Fibroblast of lung (primary cell): ENCODE data around the gene DUSP15. TPM values are rescaled to one million over a fixed set of nuclear protein-coding genes. Genes with fewer than 3 reads are reported as not detected.

Source experiments
- DNase-seq, 2 donors: peaks; one replicate each; pipeline versions ENCODE4 v3.0.0 to v3.0.0-alpha.2; 2010; ENCODE audit warnings: low read depth in 2 of 2
- H2AFZ ChIP-seq: 2 replicates; pipeline ENCODE4 v1.5.1; 2012; ENCODE audit warnings: low read length, control low read depth, inconsistent platforms
- H3K27ac ChIP-seq: 2 replicates; pipeline ENCODE4 v1.5.1; 2011; ENCODE audit warnings: low read length, control low read depth; ENCODE audit not compliant: insufficient read depth
- H3K27me3 ChIP-seq: 2 replicates; pipeline ENCODE4 v1.5.1; 2011; ENCODE audit warnings: mild to moderate bottlenecking, low read length; ENCODE audit not compliant: control insufficient read depth, insufficient read depth
- H3K36me3 ChIP-seq: 2 replicates; pipeline ENCODE4 v1.5.1; 2011; ENCODE audit warnings: low read length; ENCODE audit not compliant: control insufficient read depth, insufficient read depth
- H3K4me1 ChIP-seq: 2 replicates; pipeline ENCODE4 v1.5.1; 2011; ENCODE audit warnings: low read length; ENCODE audit not compliant: control insufficient read depth, insufficient read depth; ENCODE audit errors: extremely low read depth
- H3K4me2 ChIP-seq: 2 replicates; pipeline ENCODE4 v1.5.1; 2011; ENCODE audit warnings: low read length, control low read depth; ENCODE audit not compliant: insufficient read depth; ENCODE audit errors: extremely low read depth
- H3K4me3 ChIP-seq, 4 experiments: fragments of 200-600 bp in 1 of 4; sonication (generic) in 1 of 4; replicated peaks in 1 of 4; 2 replicates each; pipeline ENCODE4 v1.5.1; 2011 to 2016; ENCODE audit warnings: low read length in 4 of 4, low read depth in 3 of 4, mild to moderate bottlenecking in 3 of 4, control low read depth in 2 of 4, inconsistent platforms in 1 of 4, mixed read lengths in 1 of 4; ENCODE audit not compliant: insufficient read depth in 1 of 4; ENCODE audit errors: control extremely low read depth in 1 of 4
- H3K79me2 ChIP-seq: 2 replicates; pipeline ENCODE4 v1.5.1; 2012; ENCODE audit warnings: mild to moderate bottlenecking, low read length, inconsistent platforms; ENCODE audit not compliant: control insufficient read depth, insufficient read depth
- H3K9ac ChIP-seq: 2 replicates; pipeline ENCODE4 v1.5.1; 2011; ENCODE audit warnings: mild to moderate bottlenecking, low read length, control low read depth; ENCODE audit not compliant: insufficient read depth
- H3K9me3 ChIP-seq: 2 replicates; pipeline ENCODE4 v1.5.1; 2012; ENCODE audit warnings: low read depth, low read length; ENCODE audit not compliant: control insufficient read depth, insufficient read depth
- H4K20me1 ChIP-seq: 2 replicates; pipeline ENCODE4 v1.5.1; 2011; ENCODE audit warnings: low read length; ENCODE audit not compliant: control insufficient read depth, insufficient read depth; ENCODE audit errors: extremely low read depth
- EZH2 ChIP-seq: IDR thresholded peaks from 2 replicates; pipeline ENCODE4 v1.5.1; 2012; ENCODE audit warnings: low read length, control low read depth, mild to moderate bottlenecking; ENCODE audit errors: missing control alignments
- polyA plus RNA-seq, 2 donors: library from polyadenylated mRNA; depleted of rRNA in 1 of 2; stranded (reverse) in 1 of 2; unstranded in 1 of 2; fragments of >200 nt; gene quantifications; 2 replicates each; pipeline ENCODE4 v1.2.1, GENCODE V29; 2011 to 2012; ENCODE audit warnings: missing spikeins in 1 of 2
- total RNA-seq: library from RNA; depleted of rRNA; stranded (reverse); fragments of >200 nt; gene quantifications from 2 replicates; pipeline ENCODE4 v1.2.1, GENCODE V29; 2014
- TF ChIP-seq, protein P1 (sequence below), 2 donors: IDR thresholded peaks in 1 of 2; conservative IDR thresholded peaks in 1 of 2; 1 replicate in 1 of 2; 2 replicates in 1 of 2; pipeline ENCODE4 v1.5.1; 2011 to 2012; ENCODE audit warnings: low read length in 2 of 2, control low read depth in 1 of 2, inconsistent platforms in 1 of 2, low read depth in 1 of 2, mild to moderate bottlenecking in 1 of 2

DUSP15 gene
- total and polyA plus RNA-seq, 2 donors (not counting 1 experiment from before 2014, with no cell fraction given) = 0.14 TPM; not detected in 1

DNA sequence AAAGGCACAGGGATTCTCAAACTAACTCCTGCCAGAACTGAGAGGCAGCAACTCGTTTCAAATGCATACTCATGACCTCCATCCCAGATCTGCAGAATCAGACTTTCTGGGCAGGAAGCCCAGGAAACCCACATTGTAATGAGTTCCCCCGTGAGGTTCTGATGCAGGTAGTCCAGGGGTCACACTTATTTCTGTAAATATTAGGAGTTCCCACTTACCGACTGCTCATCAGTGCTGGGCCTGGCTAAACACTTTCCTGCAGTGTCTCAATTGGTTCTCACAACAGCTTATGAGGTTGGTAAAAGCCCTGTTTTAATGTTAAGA is 11.6 kb downstream of the DUSP15 start:
- no peak for DNase-seq
- Histone ChIP-seq H3K27ac (no peak overlapping the region), H3K4me1 (no peaks in the 10 kb centered on the region), H2AFZ (no peak overlapping the region), H3K9me3 (no peaks in the 10 kb centered on the region), H3K4me3 (no peak overlapping the region), H4K20me1 (no peaks in the 10 kb centered on the region), H3K9ac (no peak overlapping the region), H3K27me3 (peaks cover 58% of the 10 kb centered on the region), H3K36me3 (no peaks in the 10 kb centered on the region), H3K4me2 (no peak overlapping the region), H3K79me2 (no peaks in the 10 kb centered on the region)
- TF ChIP-seq, protein P1, sequence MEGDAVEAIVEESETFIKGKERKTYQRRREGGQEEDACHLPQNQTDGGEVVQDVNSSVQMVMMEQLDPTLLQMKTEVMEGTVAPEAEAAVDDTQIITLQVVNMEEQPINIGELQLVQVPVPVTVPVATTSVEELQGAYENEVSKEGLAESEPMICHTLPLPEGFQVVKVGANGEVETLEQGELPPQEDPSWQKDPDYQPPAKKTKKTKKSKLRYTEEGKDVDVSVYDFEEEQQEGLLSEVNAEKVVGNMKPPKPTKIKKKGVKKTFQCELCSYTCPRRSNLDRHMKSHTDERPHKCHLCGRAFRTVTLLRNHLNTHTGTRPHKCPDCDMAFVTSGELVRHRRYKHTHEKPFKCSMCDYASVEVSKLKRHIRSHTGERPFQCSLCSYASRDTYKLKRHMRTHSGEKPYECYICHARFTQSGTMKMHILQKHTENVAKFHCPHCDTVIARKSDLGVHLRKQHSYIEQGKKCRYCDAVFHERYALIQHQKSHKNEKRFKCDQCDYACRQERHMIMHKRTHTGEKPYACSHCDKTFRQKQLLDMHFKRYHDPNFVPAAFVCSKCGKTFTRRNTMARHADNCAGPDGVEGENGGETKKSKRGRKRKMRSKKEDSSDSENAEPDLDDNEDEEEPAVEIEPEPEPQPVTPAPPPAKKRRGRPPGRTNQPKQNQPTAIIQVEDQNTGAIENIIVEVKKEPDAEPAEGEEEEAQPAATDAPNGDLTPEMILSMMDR (conservative IDR thresholded peaks at IDR 0.05 in 1 of 2, IDR thresholded peaks at IDR 0.05 in 1 of 2; ENCODE audit: low read depth in 1 of 2, low read length in 2 of 2) = no peak
- no peak for TF ChIP-seq EZH2

GRCh38 chr20:31857861-31858759 is 12.2 kb downstream of the DUSP15 start:
- Histone ChIP-seq H3K4me1 (no peaks in the 10 kb centered on the region), H2AFZ (no peak overlapping the region), H3K9me3 (no peaks in the 10 kb centered on the region), H3K9ac (no peak overlapping the region), H3K36me3 (no peaks in the 10 kb centered on the region), H3K27ac (no peak overlapping the region), H3K4me2 (no peak overlapping the region), H3K79me2 (no peaks in the 10 kb centered on the region), H3K27me3 (peaks cover 60% of the 10 kb centered on the region), H3K4me3 (no peak overlapping the region), H4K20me1 (no peaks in the 10 kb centered on the region)
- no peak for DNase-seq
- no peak for TF ChIP-seq EZH2
- TF ChIP-seq, protein P1 (conservative IDR thresholded peaks at IDR 0.05 in 1 of 2, IDR thresholded peaks at IDR 0.05 in 1 of 2; ENCODE audit: low read depth in 1 of 2, low read length in 2 of 2) = no peak

DNA sequence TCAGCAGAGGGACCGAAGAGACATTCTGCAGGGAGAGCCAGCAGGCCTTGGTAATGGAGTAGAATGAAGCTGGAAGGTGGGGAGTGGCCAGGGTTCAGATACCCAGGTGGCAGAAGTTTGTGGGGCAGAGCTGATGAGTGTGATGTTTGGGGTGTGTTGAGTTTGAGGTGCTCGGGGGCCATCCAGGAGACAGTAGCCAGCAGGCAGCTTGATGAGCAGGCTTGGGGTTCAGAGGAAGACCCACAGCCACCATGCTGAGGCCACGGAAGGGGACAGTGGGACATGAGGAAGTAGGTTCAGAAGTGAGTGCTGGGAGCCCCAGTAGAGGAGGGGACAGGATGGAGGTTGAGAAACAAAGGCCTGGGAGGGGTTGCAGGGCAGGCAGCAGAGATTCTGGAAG is 13.8 kb downstream of the DUSP15 start:
- no peaks in the 10 kb centered on the region for H4K20me1 ChIP-seq
- peaks cover 54% of the 10 kb centered on the region for H3K27me3 ChIP-seq

More for the DNA sequence above, 13.8 kb downstream of the DUSP15 start:
- no peaks in the 10 kb centered on the region for H3K4me1 ChIP-seq
- H3K4me3 ChIP-seq = no peak overlapping the region
- DNase-seq = no peak
- no peaks in the 10 kb centered on the region for H3K36me3 ChIP-seq
- H3K27ac ChIP-seq = no peak overlapping the region
- no peak for TF ChIP-seq EZH2
- TF ChIP-seq, protein P1 (conservative IDR thresholded peaks at IDR 0.05 in 1 of 2, IDR thresholded peaks at IDR 0.05 in 1 of 2; ENCODE audit: low read depth in 1 of 2, low read length in 2 of 2) = no peak
- H3K9ac ChIP-seq = no peak overlapping the region
- H3K4me2 ChIP-seq = no peak overlapping the region
- no peaks in the 10 kb centered on the region for H3K9me3 ChIP-seq
- H2AFZ ChIP-seq = no peak overlapping the region
- H3K79me2 ChIP-seq = no peaks in the 10 kb centered on the region
